ENCODE results near the gene ZNF598.
A peak's percentile ranks its signal among the peaks of the same experiment; 100 is the strongest.
"Not testable (repeated sequence)": the region's sequence is repeated elsewhere in the genome, so short reads cannot be mapped to it uniquely, and the experiment has no call there.

The ZNF598 gene

GRCh38 chr16:2013527-2013926 is 3.9 kb upstream of the ZNF598 start:
- DNase-seq (ENCODE audit: low read depth in 2 of 2), result no peak
- no peak for TF ChIP-seq CTCF (IDR thresholded peaks at IDR 0.05; ENCODE audit: low read depth, low read length)
- H3K4me3 ChIP-seq (replicated peaks in 1 of 2; ENCODE audit: low read depth in 2 of 2, low read length in 2 of 2), result no peak overlapping the region

DNA sequence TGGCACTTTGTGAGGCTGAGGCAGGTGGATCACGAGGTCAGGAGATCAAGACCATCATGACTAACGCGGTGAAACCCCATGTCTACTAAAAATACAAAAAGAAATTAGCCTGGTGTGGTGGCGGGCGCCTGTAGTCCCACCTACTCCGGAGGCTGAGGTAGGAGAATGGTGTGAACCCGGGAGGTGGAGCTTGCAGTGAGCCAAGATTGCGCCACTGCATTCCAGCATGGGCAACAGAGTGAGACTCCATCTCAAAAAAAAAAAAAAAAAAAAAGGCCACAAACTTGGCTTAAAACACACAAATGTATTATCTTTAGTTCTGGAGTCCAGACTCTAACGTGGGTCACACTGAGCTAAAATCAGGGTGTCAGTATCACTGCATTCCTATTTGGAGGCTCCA is 2.1 kb upstream of the ZNF598 start:
- DNase-seq (ENCODE audit: low read depth in 2 of 2); H3K4me3 ChIP-seq (replicated peaks in 1 of 2; ENCODE audit: low read depth in 2 of 2, low read length in 2 of 2): not testable (repeated sequence)

DNA sequence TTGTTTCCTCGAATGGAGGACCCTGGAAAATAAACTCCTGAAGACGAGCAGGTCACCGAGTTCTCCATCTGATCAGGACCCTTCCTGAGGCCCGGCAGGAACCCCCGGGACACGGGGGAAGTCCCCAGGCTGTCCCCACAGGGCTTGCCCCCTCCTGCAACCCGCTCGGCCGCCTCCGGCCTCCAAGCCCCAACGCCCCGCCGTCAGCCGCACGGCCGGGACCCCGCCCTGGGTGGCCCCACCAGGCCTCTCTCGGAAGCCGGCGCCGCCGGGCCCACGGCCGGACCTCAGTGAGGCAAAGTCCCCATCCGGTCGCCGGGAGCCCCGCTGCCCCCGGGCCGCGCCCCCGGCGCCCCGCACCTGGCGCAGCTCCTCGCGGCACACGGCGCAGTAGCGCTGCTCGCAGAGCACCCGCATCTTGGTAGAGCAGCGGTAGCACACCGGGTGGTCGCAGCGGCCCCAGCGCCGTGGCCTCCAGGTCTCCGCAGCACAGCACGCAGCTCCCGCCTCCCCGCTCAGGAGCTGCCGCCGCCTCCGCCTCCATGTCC is 383 bp downstream of the ZNF598 start:
- peak overlapping the region; percentile 63 to 79 for H3K4me3 ChIP-seq (replicated peaks in 1 of 2; ENCODE audit: low read depth in 2 of 2, low read length in 2 of 2)
- no peak for DNase-seq (ENCODE audit: low read depth in 2 of 2)
- no peak for TF ChIP-seq CTCF (IDR thresholded peaks at IDR 0.05; ENCODE audit: low read depth, low read length)

GRCh38 chr16:2008631-2009163 is 924 bp downstream of the ZNF598 start:
- DNase-seq (ENCODE audit: low read depth in 2 of 2), result peak; percentile 53 to 66
- peak overlapping the region; percentile 63 to 79 for H3K4me3 ChIP-seq (replicated peaks in 1 of 2; ENCODE audit: low read depth in 2 of 2, low read length in 2 of 2)
- TF ChIP-seq CTCF (IDR thresholded peaks at IDR 0.05; ENCODE audit: low read depth, low read length), result no peak

DNA sequence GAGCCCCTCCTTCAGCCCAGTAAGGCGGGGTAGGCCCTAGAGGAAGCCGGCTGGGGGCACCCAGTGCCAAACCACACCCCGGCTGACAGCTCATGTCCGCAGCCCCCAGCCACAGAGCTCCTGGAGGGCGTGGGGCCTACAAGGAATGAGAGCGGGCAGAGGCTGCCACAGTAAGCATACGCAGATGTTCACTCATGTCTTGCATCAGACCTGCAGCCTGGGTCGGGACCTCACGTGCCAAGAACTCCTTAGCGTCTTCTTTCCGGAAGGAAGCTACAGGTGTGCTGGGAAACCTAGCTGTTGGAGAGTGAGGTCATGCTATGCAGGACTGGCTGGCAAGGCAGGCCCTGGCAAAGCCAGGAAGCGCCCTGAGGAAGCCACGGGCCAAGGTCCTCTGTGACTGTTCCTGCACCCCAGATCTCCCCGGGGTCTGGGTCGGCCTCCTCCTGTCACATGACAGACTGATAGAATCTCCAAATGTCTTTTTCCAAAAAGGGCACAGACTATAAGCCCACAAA is 1.6 kb downstream of the ZNF598 start:
- no peak for TF ChIP-seq CTCF (IDR thresholded peaks at IDR 0.05; ENCODE audit: low read depth, low read length)
- peak overlapping the region; percentile 63 to 79 for H3K4me3 ChIP-seq (replicated peaks in 1 of 2; ENCODE audit: low read depth in 2 of 2, low read length in 2 of 2)
- DNase-seq (ENCODE audit: low read depth in 2 of 2), result peak; percentile 68 to 77

DNA sequence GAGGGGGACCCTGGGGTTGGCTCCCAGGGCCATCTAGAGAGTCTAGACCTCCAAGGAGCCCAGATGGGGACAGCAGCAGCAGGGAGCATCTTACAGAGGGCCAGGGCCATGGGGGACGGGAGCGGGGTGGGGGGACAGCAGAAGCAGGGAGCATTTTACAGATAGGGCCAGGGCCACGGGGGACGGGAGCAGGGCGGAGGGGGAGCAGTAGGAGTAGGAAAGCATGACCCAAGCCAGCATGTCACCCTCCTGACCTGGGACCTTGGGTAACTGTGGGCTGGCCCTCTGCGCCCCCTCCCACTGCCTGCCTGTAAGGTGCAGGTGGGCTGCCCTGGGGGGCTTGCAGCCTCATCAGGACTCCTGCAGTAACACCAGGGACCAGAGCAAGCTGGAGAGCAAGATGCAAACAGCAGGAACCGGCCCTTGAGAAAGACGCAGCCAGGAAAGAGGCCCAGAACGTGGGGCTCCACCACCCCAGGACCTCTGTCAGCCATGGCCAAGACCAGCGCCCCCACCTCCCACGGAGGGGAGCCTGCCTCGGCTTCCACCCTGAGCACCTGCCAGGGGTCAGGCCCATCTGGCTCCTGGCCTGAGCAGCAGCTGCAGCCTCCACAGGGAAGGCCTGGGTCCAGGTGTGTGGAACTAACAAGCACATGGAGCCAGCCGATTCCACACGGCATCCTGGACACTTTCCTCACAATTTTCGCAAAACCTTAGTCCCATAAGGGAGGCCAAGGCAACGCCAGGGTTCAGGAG is 2.4 kb downstream of the ZNF598 start:
- DNase-seq (ENCODE audit: low read depth in 2 of 2), result no peak
- TF ChIP-seq CTCF (IDR thresholded peaks at IDR 0.05; ENCODE audit: low read depth, low read length), result no peak
- peak overlapping the region in 1 of 2 donors; percentile 79 for H3K4me3 ChIP-seq (replicated peaks in 1 of 2; ENCODE audit: low read depth in 2 of 2, low read length in 2 of 2)

- no peak overlapping the region for H3K4me3 ChIP-seq (replicated peaks in 1 of 2; ENCODE audit: low read depth in 2 of 2, low read length in 2 of 2)
- DNase-seq (ENCODE audit: low read depth in 2 of 2), result no peak
- no peak for TF ChIP-seq CTCF (IDR thresholded peaks at IDR 0.05; ENCODE audit: low read depth, low read length)
Measured at GRCh38 chr16:2006317-2006716, 3.3 kb downstream of the ZNF598 start.
